OCI-LY1 (cell line): ENCODE data around the gene F10.
"Not testable (repeated sequence)": the region's sequence is repeated elsewhere in the genome, so short reads cannot be mapped to it uniquely, and the experiment has no call there.

Experiments
- EZH2 ChIP-seq: fragments of 200-600 bp; sonication (generic), shearing (Covaris generic); IDR thresholded peaks from 2 replicates; pipeline ENCODE4 v1.8.0; 2017; ENCODE audit warnings: borderline replicate concordance, mixed run types, mild to moderate bottlenecking, antibody characterized with exemption, low read length, moderate library complexity, mixed read lengths
- TF ChIP-seq, protein P1 (sequence below): fragments of 200-600 bp; sonication (generic), shearing (Covaris generic); IDR thresholded peaks from 2 replicates; pipeline ENCODE4 v1.5.1; 2017; ENCODE audit warnings: mild to moderate bottlenecking, antibody characterized with exemption, low read length, moderate library complexity, mixed read lengths

GRCh38 chr13:113112475-113112874 lies 10.1 kb upstream of the F10 start:
- TF ChIP-seq, protein P1, sequence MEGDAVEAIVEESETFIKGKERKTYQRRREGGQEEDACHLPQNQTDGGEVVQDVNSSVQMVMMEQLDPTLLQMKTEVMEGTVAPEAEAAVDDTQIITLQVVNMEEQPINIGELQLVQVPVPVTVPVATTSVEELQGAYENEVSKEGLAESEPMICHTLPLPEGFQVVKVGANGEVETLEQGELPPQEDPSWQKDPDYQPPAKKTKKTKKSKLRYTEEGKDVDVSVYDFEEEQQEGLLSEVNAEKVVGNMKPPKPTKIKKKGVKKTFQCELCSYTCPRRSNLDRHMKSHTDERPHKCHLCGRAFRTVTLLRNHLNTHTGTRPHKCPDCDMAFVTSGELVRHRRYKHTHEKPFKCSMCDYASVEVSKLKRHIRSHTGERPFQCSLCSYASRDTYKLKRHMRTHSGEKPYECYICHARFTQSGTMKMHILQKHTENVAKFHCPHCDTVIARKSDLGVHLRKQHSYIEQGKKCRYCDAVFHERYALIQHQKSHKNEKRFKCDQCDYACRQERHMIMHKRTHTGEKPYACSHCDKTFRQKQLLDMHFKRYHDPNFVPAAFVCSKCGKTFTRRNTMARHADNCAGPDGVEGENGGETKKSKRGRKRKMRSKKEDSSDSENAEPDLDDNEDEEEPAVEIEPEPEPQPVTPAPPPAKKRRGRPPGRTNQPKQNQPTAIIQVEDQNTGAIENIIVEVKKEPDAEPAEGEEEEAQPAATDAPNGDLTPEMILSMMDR, result not testable (repeated sequence)
- not testable (repeated sequence) for TF ChIP-seq EZH2
